Activated CD4-positive, alpha-beta T cell treated with anti-CD3 and anti-CD28 coated beads for 24 hours (primary cell): ENCODE measurements around the gene CD300E.
A peak's percentile ranks its signal among the peaks of the same experiment; 100 is the strongest.

ENCODE experiments used
- DNase-seq, 2 donors: peaks; one replicate each; pipeline ENCODE4 v3.0.0-alpha.2; 2020; ENCODE audit warnings: low read depth in 2 of 2

The CD300E gene

GRCh38 chr17:74566132-74566753, 57.3 kb downstream of the CD300E start:
- peak; percentile 7 to 32 for DNase-seq

GRCh38 chr17:74565126-74565525, 58.4 kb downstream of the CD300E start:
- DNase-seq = no peak

- DNase-seq = no peak
Measured at GRCh38 chr17:74563358-74563757, 60.2 kb downstream of the CD300E start.

GRCh38 chr17:74561586-74561985, 62.0 kb downstream of the CD300E start:
- no peak for DNase-seq
